GM18867 (cell line): Measurements from ENCODE around the gene FUBP3.
"Not testable (repeated sequence)": the region's sequence is repeated elsewhere in the genome, so short reads cannot be mapped to it uniquely, and the experiment has no call there.

Experiments used
- ATAC-seq: cut with Tn5 transposase; IDR thresholded peaks from one replicate; pipeline ENCODE4 v1.9.1; 2021; ENCODE audit warnings: mild to moderate bottlenecking, moderate library complexity; ENCODE audit not compliant: unreplicated experiment

FUBP3 gene

GRCh38 chr9:130555968-130556367 is 23.4 kb upstream of the FUBP3 start:
- no peak for ATAC-seq

- ATAC-seq = no peak
Measured at GRCh38 chr9:130556396-130557076, 22.8 kb upstream of the FUBP3 start.

- ATAC-seq = no peak
Measured at GRCh38 chr9:130557077-130557468, 22.3 kb upstream of the FUBP3 start.

- no peak for ATAC-seq
Measured at GRCh38 chr9:130561056-130561455, 18.3 kb upstream of the FUBP3 start.

GRCh38 chr9:130562525-130562924 is 16.9 kb upstream of the FUBP3 start:
- not testable (repeated sequence) for ATAC-seq

- ATAC-seq = no peak
Measured at GRCh38 chr9:130563797-130564196, 15.6 kb upstream of the FUBP3 start.

GRCh38 chr9:130565792-130566191 is 13.6 kb upstream of the FUBP3 start:
- ATAC-seq = no peak

- ATAC-seq = no peak
Measured at GRCh38 chr9:130570208-130570607, 9.2 kb upstream of the FUBP3 start.

GRCh38 chr9:130575514-130575913 is 3.9 kb upstream of the FUBP3 start:
- no peak for ATAC-seq

- no peak for ATAC-seq
Measured at GRCh38 chr9:130576176-130576575, 3.2 kb upstream of the FUBP3 start.

- ATAC-seq = peak; percentile 6
Measured at GRCh38 chr9:130579738-130580463, 524 bp downstream of the FUBP3 start.

- no peak for ATAC-seq
Measured at GRCh38 chr9:130581766-130582165, 2.4 kb downstream of the FUBP3 start.

- ATAC-seq = no peak
Measured at GRCh38 chr9:130583271-130583670, 3.9 kb downstream of the FUBP3 start.

GRCh38 chr9:130587921-130588320 is 8.5 kb downstream of the FUBP3 start:
- no peak for ATAC-seq

- ATAC-seq = no peak
Measured at GRCh38 chr9:130588416-130588815, 9.0 kb downstream of the FUBP3 start.

- ATAC-seq = no peak
Measured at GRCh38 chr9:130589754-130590153, 10.4 kb downstream of the FUBP3 start.

- no peak for ATAC-seq
Measured at GRCh38 chr9:130590305-130590704, 10.9 kb downstream of the FUBP3 start.

GRCh38 chr9:130593020-130593419 is 13.6 kb downstream of the FUBP3 start:
- ATAC-seq = no peak

GRCh38 chr9:130597228-130597627 is 17.9 kb downstream of the FUBP3 start:
- no peak for ATAC-seq

- no peak for ATAC-seq
Measured at GRCh38 chr9:130598188-130598587, 18.8 kb downstream of the FUBP3 start.

GRCh38 chr9:130599625-130600024 is 20.2 kb downstream of the FUBP3 start:
- ATAC-seq = no peak

- no peak for ATAC-seq
Measured at GRCh38 chr9:130601100-130601499, 21.7 kb downstream of the FUBP3 start.

GRCh38 chr9:130604295-130604694 is 24.9 kb downstream of the FUBP3 start:
- no peak for ATAC-seq
